PC-9 (cell line): ENCODE results near the gene PNPLA2.

Experiments used
- CTCF ChIP-seq: fragments of 200-600 bp; sonication (generic); conservative IDR thresholded peaks from 2 replicates; pipeline ENCODE4 v1.6.1; 2017; ENCODE audit warnings: mixed run types, antibody characterized with exemption, mild to moderate bottlenecking, moderate library complexity
- EZH2 ChIP-seq: fragments of 200-600 bp; sonication (generic); IDR thresholded peaks from 2 replicates; pipeline ENCODE4 v1.8.0; 2017; ENCODE audit warnings: antibody characterized with exemption, low read depth

DNA sequence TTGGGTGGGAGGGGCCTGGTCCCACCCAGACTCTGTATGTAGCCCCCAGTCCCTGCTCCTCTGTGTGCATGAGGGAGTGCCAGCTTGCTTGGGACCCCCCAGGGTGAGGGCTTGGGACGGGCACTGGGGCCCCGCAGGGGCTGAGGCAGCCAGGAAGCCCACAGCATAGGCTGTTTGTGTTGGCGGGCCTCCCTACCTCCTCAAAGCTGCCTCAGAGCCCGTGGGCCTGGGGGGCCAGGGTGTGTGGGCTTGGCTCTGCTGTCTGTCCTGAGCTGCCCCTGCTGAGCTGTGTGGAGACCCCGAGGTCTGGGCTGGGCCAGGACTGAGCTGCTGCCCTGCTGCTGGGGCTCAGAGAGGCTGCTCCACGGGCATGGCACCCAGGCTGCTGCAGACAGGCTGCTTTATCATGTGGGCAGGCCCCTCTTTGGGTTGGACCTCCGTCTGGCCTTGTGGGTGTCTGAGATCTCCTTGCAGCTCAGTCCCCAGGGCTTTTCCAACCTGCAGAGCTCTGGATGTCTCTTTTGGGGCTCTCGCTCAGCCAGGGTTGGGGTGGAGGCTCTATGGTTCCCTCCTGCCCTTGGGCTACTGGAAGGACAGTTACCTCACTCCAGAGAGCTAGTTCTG lies 27.3 kb downstream of the PNPLA2 start:
- TF ChIP-seq CTCF (no peak), EZH2 (no peak)
